ENCODE results near the gene FNDC3A.
"Not testable (repeated sequence)": the region's sequence is repeated elsewhere in the genome, so short reads cannot be mapped to it uniquely, and the experiment has no call there.

The FNDC3A gene

DNA sequence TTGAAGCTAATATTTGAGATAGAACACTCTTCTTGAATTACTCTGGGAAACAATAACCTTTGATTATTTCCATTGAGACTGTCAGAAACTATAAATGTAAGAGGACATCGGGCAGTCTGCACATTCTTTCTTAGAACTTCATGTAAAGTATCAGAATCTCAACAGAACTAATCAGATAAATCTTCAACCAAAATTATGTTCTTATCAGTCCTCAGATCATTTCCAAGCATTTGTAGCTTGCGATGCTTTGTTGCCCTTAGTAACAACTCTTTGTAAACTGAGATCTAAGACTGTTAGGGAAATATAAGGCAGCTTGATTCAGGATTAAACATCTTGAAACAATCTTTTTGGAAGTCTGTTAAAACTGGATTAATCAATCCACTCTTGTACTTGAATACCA lies 70.3 kb downstream of the FNDC3A start:
- no peak for DNase-seq

DNA sequence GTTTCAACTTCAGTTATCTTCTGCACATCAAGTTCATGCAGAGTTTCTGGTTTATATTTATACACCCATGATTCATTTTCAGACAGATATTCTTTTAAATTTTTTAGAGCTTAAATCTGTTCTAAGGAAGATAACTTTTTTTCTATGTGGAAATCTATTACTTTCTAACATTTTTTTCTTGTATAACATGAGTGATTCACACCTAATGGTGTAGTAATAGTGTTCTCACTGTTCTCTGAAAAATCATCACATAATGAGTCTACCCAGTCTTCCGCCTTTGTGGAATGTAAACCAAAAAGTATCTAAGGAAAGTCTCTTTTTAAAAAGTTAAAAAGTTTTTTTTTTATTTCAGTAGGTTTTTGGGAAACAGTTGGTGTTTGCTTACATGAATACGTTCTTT lies 70.8 kb downstream of the FNDC3A start:
- DNase-seq: no peak

DNA sequence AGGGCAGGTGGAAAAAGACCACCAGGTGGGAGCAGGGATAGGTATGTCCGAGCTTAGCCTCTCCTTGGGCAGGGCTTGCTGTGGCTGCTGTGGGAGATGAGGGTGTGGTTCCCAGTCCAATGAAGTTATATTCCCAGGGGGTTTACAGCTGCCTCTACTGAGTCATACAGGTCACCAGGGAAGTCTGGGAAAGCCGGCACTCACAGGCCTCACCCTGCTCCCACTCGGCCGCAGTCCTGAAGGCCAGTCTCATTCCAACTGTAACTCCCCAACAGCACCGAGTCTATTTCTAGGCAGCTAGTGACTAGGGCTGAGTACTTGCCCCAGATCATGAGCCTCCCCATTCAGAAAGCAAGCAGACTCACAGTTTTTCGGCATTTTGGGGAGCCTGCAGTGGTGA lies 77.1 kb downstream of the FNDC3A start:
- no peak for DNase-seq

DNA sequence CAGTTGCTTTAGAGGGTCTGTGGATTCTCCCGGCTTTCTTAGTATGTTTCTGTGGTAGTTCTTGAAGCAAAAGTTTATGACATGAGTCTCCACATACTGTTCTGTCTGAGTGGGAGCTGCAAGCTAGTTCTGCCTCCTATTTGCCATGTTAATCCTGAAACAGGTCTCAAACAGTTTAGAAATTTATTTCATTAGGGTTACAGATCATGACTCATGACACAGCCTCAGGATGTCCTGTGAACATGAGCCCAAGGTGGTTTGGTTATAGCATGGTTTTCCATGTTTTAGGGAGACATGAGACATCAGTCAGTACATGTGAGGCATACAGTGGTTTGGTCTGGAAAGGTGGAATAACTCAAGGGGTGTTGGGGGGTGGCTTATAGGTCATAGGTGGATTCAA lies 77.5 kb downstream of the FNDC3A start:
- no peak for DNase-seq

DNA sequence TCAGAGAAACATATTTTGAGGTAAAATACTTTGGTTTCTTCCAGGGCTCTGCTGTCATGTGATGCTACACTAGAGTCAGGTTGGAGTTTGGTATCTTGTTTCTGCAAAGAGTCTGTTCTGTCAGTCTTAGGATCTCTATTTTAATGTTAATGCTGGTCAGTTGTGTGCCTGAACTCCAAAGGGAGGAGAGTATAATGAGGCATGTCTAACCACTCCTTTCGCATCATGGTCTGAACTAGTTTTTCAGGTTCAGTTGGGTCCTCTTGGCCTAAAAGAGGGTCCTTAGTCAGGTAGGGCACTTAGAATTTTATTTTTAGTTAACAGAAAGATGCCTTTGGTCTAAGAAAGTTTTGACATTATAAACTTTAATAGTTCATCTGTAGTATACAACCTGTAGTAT lies 78.2 kb downstream of the FNDC3A start:
- DNase-seq: no peak

DNA sequence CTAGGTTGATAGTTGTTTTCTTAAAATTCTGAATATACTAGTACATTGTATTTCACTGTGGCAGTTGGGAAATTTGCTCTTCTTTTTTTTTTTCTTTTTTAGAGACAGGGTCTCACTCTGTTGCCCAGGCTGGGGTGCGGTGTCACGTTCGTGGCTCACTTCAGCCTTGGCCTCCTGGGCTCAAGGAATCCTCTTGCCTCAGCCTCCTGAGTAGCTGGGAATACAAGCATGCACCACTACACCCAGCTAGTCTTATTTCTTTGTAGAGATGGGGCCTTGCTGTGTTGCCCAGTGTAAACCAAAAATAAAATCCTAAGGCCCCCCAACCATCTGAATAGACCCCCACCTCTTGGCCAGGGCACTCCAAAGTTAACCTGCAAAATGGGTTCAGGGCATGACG lies 79.3 kb downstream of the FNDC3A start:
- DNase-seq: no peak

DNA sequence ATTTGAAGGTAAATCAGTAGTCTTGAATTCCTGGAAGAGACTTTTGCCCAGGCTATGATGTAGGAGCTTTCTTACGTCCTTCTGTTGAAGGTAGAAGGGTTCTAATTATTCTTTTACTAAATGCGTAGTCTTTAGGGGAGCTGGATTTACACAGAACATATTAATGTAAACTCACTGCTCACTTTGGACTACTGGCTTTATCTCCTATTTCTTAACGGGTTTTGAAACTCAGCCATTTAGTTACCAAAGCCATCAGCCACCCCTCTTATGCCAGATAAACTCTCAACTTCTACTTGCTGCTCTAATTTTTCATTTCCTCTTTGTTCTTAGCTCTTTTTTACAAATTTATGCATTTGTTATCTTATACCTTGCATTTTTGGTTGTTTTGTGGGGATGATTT lies 81.5 kb downstream of the FNDC3A start:
- no peak for DNase-seq

DNA sequence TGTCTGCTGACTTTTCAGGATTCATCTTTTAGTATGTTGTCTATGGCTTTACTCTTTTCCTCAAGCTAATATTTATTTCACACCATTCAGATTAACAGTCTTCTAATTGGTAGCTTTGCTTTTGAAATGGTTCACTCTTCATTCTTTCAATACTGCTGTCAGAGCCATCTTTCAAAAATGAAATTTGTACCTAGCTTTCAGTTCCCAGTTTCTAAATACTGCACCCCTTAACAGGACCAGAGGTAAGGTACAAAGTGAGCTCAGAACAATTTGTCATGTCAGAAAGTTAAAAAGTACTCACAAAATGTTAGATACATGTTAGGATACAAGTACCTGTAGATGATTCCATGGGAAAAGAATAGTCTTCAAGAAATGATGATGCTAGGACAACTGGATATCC lies 83.0 kb downstream of the FNDC3A start:
- no peak for DNase-seq

DNA sequence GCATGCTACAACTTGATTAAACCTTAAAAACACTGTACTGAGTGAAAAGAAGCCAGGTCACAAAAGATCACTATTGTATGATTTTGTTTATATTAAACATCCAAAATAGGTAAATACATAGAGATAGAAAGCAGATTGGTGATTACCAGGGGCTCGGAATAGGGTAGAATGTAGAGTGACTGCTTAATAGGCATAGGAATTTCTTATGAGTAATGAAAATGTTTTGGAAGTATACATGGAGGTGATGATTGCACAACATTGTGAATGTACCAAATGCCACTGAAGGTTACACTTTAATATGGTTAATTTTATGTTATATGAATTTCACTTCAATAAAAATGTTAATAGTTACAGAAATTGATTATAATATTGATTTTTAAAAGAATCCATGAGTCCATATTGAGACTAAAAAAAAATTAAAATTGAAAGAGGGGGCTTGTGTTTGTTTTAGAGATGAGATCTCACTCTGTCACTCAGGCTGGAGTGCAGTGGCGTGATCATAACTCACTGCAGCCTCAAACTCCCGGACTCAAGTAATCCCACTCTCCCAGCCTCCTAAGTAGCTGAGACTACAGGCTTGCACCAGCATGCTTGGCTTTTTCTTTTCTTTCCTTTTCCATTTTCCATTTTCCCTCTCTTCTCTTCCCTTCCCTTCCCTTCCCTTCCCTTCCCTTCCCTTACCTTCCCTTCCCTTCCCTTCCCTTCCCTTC lies 85.1 kb downstream of the FNDC3A start:
- no peak for DNase-seq

DNA sequence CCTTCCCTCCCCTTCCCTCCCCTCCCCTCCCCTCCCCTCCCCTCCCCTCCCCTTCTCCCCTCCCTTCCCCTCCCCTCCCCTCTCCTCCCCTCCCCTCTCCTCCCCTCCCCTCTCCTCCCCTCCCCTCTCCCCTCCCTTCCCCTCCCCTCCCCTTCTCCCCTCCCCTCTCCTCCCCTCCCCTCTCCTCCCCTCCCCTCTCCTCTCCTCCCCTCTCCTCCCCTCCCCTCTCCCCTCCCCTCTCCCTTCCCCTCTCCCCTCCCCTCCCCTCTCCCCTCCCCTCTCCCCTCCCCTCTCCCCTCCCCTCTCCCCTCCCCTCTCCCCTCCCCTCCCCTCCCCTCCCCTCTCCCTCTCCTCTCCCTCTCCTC lies 85.7 kb downstream of the FNDC3A start:
- not testable (repeated sequence) for DNase-seq

DNA sequence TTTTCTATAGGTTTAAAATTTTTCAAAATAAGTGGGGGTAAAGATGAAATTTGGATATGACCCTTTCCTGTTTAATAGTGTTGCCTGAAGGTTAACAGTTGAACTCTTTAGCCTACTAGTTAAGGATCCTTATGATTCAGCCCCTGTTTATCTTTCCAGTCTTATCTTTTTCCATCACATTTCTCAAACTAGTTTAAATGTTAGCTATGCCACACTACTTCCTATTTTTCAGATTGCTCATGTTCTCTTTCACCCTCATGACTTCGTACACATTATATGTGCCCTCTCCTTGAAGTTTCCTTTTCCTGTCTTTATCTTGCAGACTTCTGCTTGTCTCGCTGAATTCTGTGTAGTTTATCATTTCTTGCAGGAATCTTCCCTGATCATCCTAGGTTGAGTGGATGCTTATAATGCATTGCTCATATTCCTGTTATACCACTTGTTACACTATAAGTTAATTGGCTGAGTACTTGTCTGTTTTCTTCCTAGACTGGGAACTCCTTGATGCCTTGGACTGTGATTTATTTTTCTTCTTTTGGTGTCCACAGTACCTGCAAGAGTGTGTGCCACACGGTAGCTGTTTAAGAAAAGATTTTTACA lies 86.7 kb downstream of the FNDC3A start:
- no peak for DNase-seq

DNA sequence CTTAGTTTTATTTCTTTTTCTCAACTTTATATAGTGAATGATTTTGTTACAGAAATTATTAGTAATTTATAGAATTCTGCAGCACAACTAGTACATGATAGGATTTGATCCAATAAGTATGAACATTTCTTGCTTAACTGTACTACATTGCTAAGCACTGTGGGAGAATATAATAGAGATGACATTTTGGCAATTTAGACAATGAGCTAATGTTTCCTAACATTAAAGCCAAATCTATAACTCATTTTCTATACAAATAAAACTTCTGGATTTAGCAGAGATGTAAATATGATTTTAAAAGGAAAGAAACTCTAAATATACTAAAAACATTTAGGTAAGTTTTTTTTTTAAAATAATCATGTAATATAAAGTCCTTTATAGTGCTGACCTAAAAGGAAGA lies 87.3 kb downstream of the FNDC3A start:
- no peak for DNase-seq

DNA sequence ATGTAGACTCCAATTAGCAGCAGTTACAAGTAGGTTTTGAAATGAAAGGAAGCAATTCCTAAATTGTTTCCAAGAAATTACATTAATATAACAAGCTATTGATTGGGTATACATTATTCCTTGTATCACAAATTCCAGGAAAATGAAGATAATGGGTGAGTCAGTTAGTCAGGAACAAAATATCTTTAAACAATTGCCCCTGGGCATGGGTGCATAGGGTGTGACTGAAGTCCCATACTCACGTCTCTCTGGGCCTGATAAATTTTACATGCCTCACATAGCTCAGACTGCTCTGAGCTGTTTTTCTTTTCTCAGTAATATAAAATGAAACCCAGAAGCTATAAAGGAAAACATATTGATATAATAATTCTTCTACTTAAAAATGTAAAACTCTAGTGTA lies 87.8 kb downstream of the FNDC3A start:
- no peak for DNase-seq

DNA sequence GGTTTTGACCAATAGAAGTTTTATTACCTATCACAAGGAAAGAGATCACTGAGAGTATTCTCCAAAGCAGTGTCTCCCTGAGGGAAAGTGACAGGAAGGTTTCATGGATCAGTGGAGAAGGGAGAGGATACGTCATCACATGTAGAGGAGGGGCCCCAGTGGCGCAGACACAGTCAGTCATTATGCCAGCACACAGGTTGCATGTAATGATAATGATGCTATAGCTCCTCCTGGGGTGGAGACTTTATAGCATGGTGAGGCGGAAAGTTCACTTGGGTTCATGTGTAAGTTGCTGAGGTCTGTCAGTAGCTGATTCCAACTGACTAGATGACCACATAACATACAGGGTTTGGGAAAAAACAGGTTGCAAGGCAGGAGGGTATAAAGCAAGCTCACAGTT lies 88.8 kb downstream of the FNDC3A start:
- DNase-seq: no peak

DNA sequence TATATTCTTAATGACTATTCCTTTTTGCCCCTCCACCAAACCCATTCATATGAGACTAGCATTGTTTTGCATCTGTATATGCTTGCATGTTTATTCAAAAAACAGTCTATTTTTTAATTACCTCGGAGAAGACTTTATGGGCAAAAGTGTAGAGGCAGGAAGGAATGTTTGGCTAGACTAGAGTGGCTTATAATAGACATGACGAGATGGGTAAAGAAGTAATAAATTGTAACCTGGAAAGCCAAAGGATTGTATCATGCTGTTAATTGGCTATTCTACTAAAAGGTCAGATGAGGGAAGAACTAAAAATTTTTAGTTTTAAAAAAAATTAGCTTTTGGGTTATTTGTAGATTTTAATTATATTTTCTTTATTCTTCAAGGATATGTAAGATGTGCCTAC lies 91.1 kb downstream of the FNDC3A start:
- DNase-seq: no peak

DNA sequence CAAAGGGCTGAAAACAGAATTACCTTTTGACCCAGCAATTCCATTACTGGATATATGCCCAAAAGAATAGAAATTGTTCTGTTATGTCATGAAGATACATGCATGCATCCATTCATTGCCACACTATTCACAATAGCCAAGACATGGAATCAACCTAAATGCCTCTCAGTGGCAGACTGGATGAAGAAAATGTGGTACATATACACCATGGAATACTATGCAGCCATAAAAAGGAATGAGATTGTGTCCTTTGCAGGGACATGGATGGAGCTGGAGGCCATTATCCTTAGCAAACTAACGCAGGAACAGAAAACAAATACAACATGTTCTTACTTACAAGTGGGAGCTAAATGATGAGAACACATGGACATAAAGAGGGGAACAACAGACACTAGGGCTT lies 92.8 kb downstream of the FNDC3A start:
- not testable (repeated sequence) for DNase-seq

DNA sequence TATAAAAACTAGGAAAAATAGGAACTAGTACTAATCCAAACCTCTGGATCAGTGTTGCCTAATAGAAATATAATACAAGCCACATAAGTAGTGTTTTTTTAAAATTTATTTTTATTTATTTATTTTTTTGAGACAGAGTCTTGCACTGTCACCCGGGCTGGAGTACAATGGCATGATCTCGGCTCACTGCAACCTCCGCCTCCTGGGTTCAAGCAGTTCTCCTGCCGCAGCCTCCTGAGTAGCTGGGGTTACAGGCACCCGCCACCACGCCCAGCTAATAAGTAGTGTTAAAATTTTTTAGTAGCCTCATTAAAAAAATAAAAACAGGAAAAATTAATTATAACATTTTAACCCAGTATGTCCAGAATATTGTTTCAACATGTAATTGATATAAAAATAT lies 94.3 kb downstream of the FNDC3A start:
- not testable (repeated sequence) for DNase-seq

DNA sequence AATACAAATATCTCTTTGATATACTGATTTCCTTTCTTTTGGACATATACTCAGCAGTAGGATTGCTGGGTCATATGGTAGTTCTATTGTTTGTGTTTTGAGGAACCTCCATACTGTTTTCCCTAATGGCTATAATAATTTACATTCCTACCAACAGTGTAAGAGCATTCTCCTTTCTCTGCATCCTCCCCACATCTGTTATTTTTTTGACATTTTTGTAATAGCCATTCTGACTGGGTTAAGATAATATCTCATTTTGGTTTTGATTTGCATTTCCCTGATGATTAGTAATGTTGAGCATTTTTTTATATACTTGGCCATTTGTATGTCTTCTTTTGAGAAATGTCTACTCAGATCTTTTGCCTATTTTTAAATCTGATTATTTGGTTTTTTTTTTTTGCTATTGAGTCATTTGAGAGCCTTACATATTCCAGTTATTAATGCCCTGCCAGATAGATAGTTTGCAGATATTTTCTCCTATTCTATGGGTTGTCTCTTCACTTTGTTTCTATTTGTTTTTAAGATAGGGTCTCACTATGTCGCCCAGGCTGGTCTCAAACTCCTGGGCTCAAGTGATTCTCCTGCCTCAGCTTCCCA lies 95.7 kb downstream of the FNDC3A start:
- no peak for DNase-seq

DNA sequence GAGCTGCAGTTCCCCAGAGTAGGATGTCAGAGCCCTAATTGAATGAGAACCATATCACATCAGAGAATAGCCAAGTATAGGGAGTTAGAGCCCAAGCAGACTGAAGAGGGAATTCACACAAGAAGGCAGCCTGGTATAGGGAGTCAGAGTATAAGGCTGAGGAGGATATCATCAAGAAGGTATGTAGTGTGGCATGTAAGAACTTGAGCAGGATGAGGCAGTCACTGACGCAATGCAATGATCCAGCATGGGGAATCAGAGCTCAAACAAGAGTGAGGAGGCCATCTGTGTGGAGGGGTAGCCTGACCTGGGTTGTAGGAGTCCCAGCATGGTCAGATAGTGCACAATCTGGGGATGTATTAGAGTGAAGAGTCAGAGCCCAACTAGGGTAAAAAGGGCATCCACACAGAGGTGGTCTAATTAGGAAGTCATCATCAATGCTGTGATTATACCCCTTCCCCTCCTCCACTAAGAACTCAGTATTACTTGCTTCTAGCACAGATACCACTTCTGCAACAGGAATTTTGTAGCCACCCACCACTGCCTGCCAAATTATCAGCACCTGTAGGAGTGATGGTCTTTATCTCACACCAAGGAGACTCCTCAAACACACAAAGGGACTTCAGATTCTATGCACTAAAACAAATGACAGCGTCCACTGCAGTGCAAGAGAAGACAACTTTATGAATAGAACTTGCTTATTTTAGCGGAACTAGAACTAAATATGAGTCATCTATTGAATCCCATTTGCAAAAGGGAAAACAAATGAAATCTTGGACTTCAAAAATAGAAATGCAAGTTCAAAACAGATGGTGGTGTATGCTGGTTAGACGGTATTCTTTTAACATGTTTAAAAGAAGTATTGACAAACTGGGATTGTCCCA lies 107.2 kb downstream of the FNDC3A start:
- DNase-seq: no peak

DNA sequence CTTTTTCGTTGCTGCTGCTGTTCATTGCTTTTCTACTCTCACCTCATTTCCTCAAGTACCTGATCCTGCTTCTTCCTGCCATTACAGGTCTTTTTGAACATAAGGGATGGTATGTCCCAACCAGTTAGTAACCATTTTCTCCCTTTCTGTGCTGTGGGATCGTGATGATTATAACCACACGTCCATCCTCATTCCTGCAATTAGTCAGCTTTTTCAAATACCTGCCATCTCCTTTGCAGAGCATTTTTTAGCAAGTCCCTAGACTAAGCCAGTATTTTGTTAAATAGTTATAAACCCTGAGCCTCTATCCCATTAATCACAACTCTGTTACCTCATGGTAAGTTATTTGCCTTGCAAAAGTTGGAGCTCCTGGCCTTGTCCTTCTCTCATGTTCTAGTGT lies 109.2 kb downstream of the FNDC3A start:
- DNase-seq: no peak

DNA sequence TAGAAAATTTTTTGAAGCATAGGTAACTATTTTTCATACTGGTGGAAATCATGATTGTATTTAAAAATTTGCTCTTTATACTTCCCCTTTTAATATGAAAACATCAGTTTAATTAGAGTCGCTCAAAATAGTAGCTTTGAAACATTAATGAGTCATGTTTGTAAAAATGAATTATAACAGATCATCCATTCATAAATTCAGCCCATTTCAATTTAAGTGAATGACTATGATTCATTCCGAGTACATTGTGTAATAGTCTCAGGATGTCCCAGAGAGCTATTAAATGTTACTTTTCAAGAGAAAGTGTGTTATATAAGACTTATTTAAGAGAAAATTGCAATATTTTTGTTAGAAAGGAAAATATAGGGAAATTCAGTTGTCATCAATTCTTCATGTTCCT lies 111.0 kb downstream of the FNDC3A start:
- no peak for DNase-seq

DNA sequence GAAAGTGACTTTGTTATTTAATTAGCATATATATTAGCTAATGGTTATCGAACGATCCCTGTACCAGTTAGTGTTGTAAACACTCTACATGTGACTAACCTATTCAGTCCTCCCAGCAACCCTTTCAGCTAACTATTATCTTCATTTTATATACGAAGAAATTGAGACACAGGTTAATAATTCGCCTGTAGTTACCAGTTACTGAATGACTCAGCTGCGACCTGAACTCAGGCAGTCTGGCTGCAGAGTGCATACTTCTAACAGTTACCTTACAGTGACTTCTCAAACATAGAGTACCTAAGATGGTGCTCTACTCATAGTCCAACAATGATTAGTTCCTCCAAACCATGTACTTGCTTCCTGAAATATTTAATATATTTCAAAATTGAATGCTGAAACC lies 117.7 kb downstream of the FNDC3A start:
- DNase-seq: no peak

DNA sequence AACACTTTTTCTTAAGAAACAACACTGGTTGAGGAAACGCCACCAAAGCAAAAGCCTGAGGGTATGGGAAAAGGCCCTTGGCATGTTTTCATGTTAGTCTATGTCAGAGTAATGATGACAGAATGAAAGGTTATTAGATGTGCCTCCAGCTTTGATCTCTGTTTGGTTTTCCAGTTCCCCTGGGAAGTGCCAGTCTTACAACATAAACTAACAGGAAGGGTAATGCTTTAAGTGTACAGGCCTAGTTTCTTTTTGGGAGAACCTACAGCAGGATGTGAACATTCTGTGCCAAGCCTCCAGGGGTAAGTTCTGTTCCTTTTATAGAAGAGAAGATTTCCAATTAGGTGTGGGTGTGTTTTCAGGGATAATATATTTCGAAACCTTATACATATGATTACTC lies 121.7 kb downstream of the FNDC3A start:
- no peak for DNase-seq

DNA sequence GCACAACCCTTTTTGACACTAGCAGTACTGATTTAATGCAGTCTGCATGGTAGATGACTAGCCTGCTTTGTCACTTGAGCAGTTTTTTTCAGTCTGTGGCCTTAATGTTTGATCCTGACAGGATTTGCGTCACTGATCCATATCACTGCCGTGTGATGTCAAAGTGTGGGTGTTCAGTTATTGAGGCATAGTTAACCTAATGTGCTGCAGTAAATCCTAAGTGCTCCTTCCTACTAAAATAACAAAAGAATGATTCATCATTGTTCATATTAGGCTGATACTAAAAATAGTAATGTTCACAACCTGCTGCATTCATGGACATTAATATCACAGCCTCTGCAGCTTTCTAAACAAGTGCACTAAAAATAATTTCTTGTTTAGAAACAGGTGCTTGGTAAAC lies 122.5 kb downstream of the FNDC3A start:
- DNase-seq: no peak

Measured in right hindlimb (tissue), 1 donor.